Measurements from ENCODE around the gene PELI3. TPM values are rescaled to one million over a fixed set of nuclear protein-coding genes. Genes with fewer than 3 reads are reported as not detected.

PELI3 gene
- total RNA-seq, 1 donor from 2014 or later, result 7.7 TPM

GRCh38 chr11:66448523-66448922 lies 18.2 kb upstream of the PELI3 start:
- H3K4me3 Mint-ChIP-seq (ENCODE audit: unreplicated experiment), result no peak overlapping the region
- peaks cover 9% of the 10 kb centered on the region for H3K36me3 Mint-ChIP-seq (ENCODE audit: unreplicated experiment)
- H3K27ac Mint-ChIP-seq (ENCODE audit: unreplicated experiment), result no peak overlapping the region
- H3K27me3 Mint-ChIP-seq (ENCODE audit: unreplicated experiment), result peaks cover 7% of the 10 kb centered on the region
- TF ChIP-seq CTCF (IDR thresholded peaks at IDR 0.05; ENCODE audit: partially characterized antibody, unreplicated experiment), result no peak
- H3K9me3 Mint-ChIP-seq (ENCODE audit: unreplicated experiment), result peaks cover 3% of the 10 kb centered on the region
- no peak for DNase-seq
- no peaks in the 10 kb centered on the region for H3K4me1 Mint-ChIP-seq (ENCODE audit: low read depth, unreplicated experiment)

GRCh38 chr11:66450560-66450959 lies 16.1 kb upstream of the PELI3 start:
- DNase-seq, result no peak
- Mint-ChIP-seq H3K36me3 (ENCODE audit: unreplicated experiment) (peaks cover 9% of the 10 kb centered on the region), H3K27me3 (ENCODE audit: unreplicated experiment) (peaks cover 9% of the 10 kb centered on the region), H3K4me3 (ENCODE audit: unreplicated experiment) (no peak overlapping the region), H3K27ac (ENCODE audit: unreplicated experiment) (no peak overlapping the region), H3K4me1 (ENCODE audit: low read depth, unreplicated experiment) (peaks cover 8% of the 10 kb centered on the region), H3K9me3 (ENCODE audit: unreplicated experiment) (peaks cover 3% of the 10 kb centered on the region)
- TF ChIP-seq CTCF (IDR thresholded peaks at IDR 0.05; ENCODE audit: partially characterized antibody, unreplicated experiment), result no peak

- Mint-ChIP-seq H3K27me3 (ENCODE audit: unreplicated experiment) (peaks cover 9% of the 10 kb centered on the region), H3K9me3 (ENCODE audit: unreplicated experiment) (peaks cover 3% of the 10 kb centered on the region), H3K4me3 (ENCODE audit: unreplicated experiment) (no peak overlapping the region), H3K27ac (ENCODE audit: unreplicated experiment) (no peak overlapping the region), H3K36me3 (ENCODE audit: unreplicated experiment) (peaks cover 9% of the 10 kb centered on the region), H3K4me1 (ENCODE audit: low read depth, unreplicated experiment) (peaks cover 8% of the 10 kb centered on the region)
- no peak for TF ChIP-seq CTCF (IDR thresholded peaks at IDR 0.05; ENCODE audit: partially characterized antibody, unreplicated experiment)
- DNase-seq, result no peak
Observed at GRCh38 chr11:66451663-66452062, 15.0 kb upstream of the PELI3 start.

GRCh38 chr11:66454247-66454646 lies 12.5 kb upstream of the PELI3 start:
- peaks cover 9% of the 10 kb centered on the region for H3K27me3 Mint-ChIP-seq (ENCODE audit: unreplicated experiment)
- peaks cover 3% of the 10 kb centered on the region for H3K9me3 Mint-ChIP-seq (ENCODE audit: unreplicated experiment)
- H3K4me3 Mint-ChIP-seq (ENCODE audit: unreplicated experiment), result no peak overlapping the region
- H3K36me3 Mint-ChIP-seq (ENCODE audit: unreplicated experiment), result peaks cover 9% of the 10 kb centered on the region
- peaks cover 8% of the 10 kb centered on the region for H3K4me1 Mint-ChIP-seq (ENCODE audit: low read depth, unreplicated experiment)
- no peak for DNase-seq
- TF ChIP-seq CTCF (IDR thresholded peaks at IDR 0.05; ENCODE audit: partially characterized antibody, unreplicated experiment), result no peak
- H3K27ac Mint-ChIP-seq (ENCODE audit: unreplicated experiment), result no peak overlapping the region

GRCh38 chr11:66454828-66455227 lies 11.9 kb upstream of the PELI3 start:
- Mint-ChIP-seq H3K4me1 (ENCODE audit: low read depth, unreplicated experiment) (peaks cover 8% of the 10 kb centered on the region), H3K27ac (ENCODE audit: unreplicated experiment) (peak overlapping the region; percentile 15), H3K4me3 (ENCODE audit: unreplicated experiment) (no peak overlapping the region), H3K27me3 (ENCODE audit: unreplicated experiment) (peaks cover 9% of the 10 kb centered on the region), H3K9me3 (ENCODE audit: unreplicated experiment) (peaks cover 3% of the 10 kb centered on the region), H3K36me3 (ENCODE audit: unreplicated experiment) (peaks cover 9% of the 10 kb centered on the region)
- DNase-seq, result no peak
- no peak for TF ChIP-seq CTCF (IDR thresholded peaks at IDR 0.05; ENCODE audit: partially characterized antibody, unreplicated experiment)
